Measurements from ENCODE around the gene NQO2.

- TF ChIP-seq CTCF (IDR thresholded peaks at IDR 0.05; ENCODE audit: insufficient read depth, low read depth, low read length) (no peak), EZH2 (IDR thresholded peaks at IDR 0.05; ENCODE audit: insufficient read depth, low read length) (no peak)
Measured at GRCh38 chr6:2962636-2963035, 37.1 kb upstream of the NQO2 start.
